ENCODE results near the gene ACSL3.

The ACSL3 gene

GRCh38 chr2:222884114-222884771 is 23.4 kb downstream of the ACSL3 start:
- DNase-seq = no peak

- no peak for DNase-seq
These were observed 24.1 kb downstream of the ACSL3 start for GRCh38 chr2:222884805-222885424.

- no peak for DNase-seq
These were observed 26.3 kb downstream of the ACSL3 start for GRCh38 chr2:222887124-222887523.

- DNase-seq = no peak
These were observed 27.9 kb downstream of the ACSL3 start for GRCh38 chr2:222888716-222889115.

- no peak for DNase-seq
These were observed 31.1 kb downstream of the ACSL3 start for GRCh38 chr2:222891890-222892289.

- DNase-seq = no peak
These were observed 31.5 kb downstream of the ACSL3 start for GRCh38 chr2:222892321-222892720.

- no peak for DNase-seq
These were observed 31.9 kb downstream of the ACSL3 start for GRCh38 chr2:222892761-222893160.

- no peak for DNase-seq
These were observed 32.9 kb downstream of the ACSL3 start for GRCh38 chr2:222893716-222894115.

- DNase-seq = no peak
These were observed 34.3 kb downstream of the ACSL3 start for GRCh38 chr2:222895144-222895543.

- no peak for DNase-seq
These were observed 37.1 kb downstream of the ACSL3 start for GRCh38 chr2:222897898-222898297.

GRCh38 chr2:222899413-222900181 is 38.8 kb downstream of the ACSL3 start:
- DNase-seq = no peak

- no peak for DNase-seq
These were observed 39.5 kb downstream of the ACSL3 start for GRCh38 chr2:222900354-222900753.

- DNase-seq = no peak
These were observed 41.8 kb downstream of the ACSL3 start for GRCh38 chr2:222902660-222903059.

GRCh38 chr2:222903234-222904220 is 42.7 kb downstream of the ACSL3 start:
- no peak for DNase-seq

GRCh38 chr2:222904557-222905258 is 43.9 kb downstream of the ACSL3 start:
- no peak for DNase-seq

GRCh38 chr2:222907048-222907447 is 46.2 kb downstream of the ACSL3 start:
- DNase-seq = no peak

- DNase-seq = no peak
These were observed 47.1 kb downstream of the ACSL3 start for GRCh38 chr2:222907790-222908441.

GRCh38 chr2:222909286-222909685 is 48.5 kb downstream of the ACSL3 start:
- no peak for DNase-seq

GRCh38 chr2:222912117-222912516 is 51.3 kb downstream of the ACSL3 start:
- DNase-seq = no peak

- DNase-seq = no peak
These were observed 51.9 kb downstream of the ACSL3 start for GRCh38 chr2:222912776-222913175.

GRCh38 chr2:222915092-222915957 is 54.5 kb downstream of the ACSL3 start:
- no peak for DNase-seq

Measured in activated T-cell treated with anti-CD3 and anti-CD28 coated beads, Interleukin-2, amount 50 U/mL, for 1 hour (primary cell).